Endometrial microvascular endothelial cells (primary cell): ENCODE results near the gene SLC16A1. TPM values are rescaled to one million over a fixed set of nuclear protein-coding genes. Genes with fewer than 3 reads are reported as not detected.
"Not testable (repeated sequence)": the region's sequence is repeated elsewhere in the genome, so short reads cannot be mapped to it uniquely, and the experiment has no call there.

Experiments used
- in situ Hi-C: cut with HindIII; loops from 2 replicates; pipeline ENCODE4 v1.10.0; 2017; ENCODE audit warnings: low sequenced_read_pairs, low pct_unique_long_range_greater_than_20kb; ENCODE audit errors: inconsistent ontology term
- total RNA-seq: library from RNA; depleted of rRNA; stranded (reverse); fragments of >200 nt; gene quantifications from one replicate; pipeline ENCODE4 v1.2.3, GENCODE V29; 2015; ENCODE audit errors: inconsistent ontology term

Gene SLC16A1
- 145 TPM for total RNA-seq

GRCh38 chr1:112955773-112956543, at the start of gene SLC16A1:
TSS of gene SLC16A1 (minus strand) at chr1:112956196. CDS start at chr1:112929308, 26,888 bp downstream.
- in situ Hi-C loops: no loop called here

GRCh38 chr1:113003751-113004690, 48.0 kb upstream of the SLC16A1 start:
- in situ Hi-C loops: no loop called here

- in situ Hi-C loops: no loop called here
Observed at GRCh38 chr1:113002297-113002696, 46.3 kb upstream of the SLC16A1 start.

- in situ Hi-C loops: no loop called here
Observed at GRCh38 chr1:112998592-112999235, 42.7 kb upstream of the SLC16A1 start.

GRCh38 chr1:112997781-112998180, 41.8 kb upstream of the SLC16A1 start:
- in situ Hi-C loops: no loop called here

GRCh38 chr1:112995890-112996289, 39.9 kb upstream of the SLC16A1 start:
- in situ Hi-C loops: no loop called here

GRCh38 chr1:112995021-112995420, 39.0 kb upstream of the SLC16A1 start:
- in situ Hi-C loops: not testable (repeated sequence)

GRCh38 chr1:112992780-112993179, 36.8 kb upstream of the SLC16A1 start:
- in situ Hi-C loops: no loop called here

GRCh38 chr1:112991402-112992120, 35.6 kb upstream of the SLC16A1 start:
- in situ Hi-C loops: no loop called here

GRCh38 chr1:112990271-112990670, 34.3 kb upstream of the SLC16A1 start:
- in situ Hi-C loops: no loop called here

- in situ Hi-C loops: no loop called here
Observed at GRCh38 chr1:112988367-112988766, 32.4 kb upstream of the SLC16A1 start.

- in situ Hi-C loops: no loop called here
Observed at GRCh38 chr1:112985123-112985522, 29.1 kb upstream of the SLC16A1 start.

- in situ Hi-C loops: no loop called here
Observed at GRCh38 chr1:112983537-112984131, 27.6 kb upstream of the SLC16A1 start.

GRCh38 chr1:112982853-112983536, 27.0 kb upstream of the SLC16A1 start:
- in situ Hi-C loops: no loop called here

- in situ Hi-C loops: no loop called here
Observed at GRCh38 chr1:112982328-112982727, 26.3 kb upstream of the SLC16A1 start.

GRCh38 chr1:112981834-112982233, 25.8 kb upstream of the SLC16A1 start:
- in situ Hi-C loops: not testable (repeated sequence)

GRCh38 chr1:112981426-112981825, 25.4 kb upstream of the SLC16A1 start:
- in situ Hi-C loops: no loop called here

- in situ Hi-C loops: no loop called here
Observed at GRCh38 chr1:112975336-112975735, 19.3 kb upstream of the SLC16A1 start.
